Measurements from ENCODE around the gene DYSF. TPM values are rescaled to one million over a fixed set of nuclear protein-coding genes. Genes with fewer than 3 reads are reported as not detected.

DYSF gene
- total and polyA plus RNA-seq, 2 donors (not counting 1 experiment from before 2014, with no cell fraction given): 0.17 to 0.43 TPM

- POLR2A ChIA-PET: no interaction called here
- no peak for ATAC-seq (ENCODE audit: low read depth)
These were observed 34.2 kb upstream of the DYSF start for GRCh38 chr2:71419145-71419544.

More at GRCh38 chr2:71419145-71419544, 34.2 kb upstream of the DYSF start:
- Histone ChIP-seq H3K27ac (ENCODE audit: low read length in 2 of 2) (no peak overlapping the region), H3K4me2 (replicated peaks; ENCODE audit: low read depth, low read length, poor library complexity, severe bottlenecking) (no peak overlapping the region), H3K4me1 (ENCODE audit: control insufficient read depth in 2 of 2, insufficient read depth in 2 of 2, low read length in 2 of 2) (peaks cover 5% of the 10 kb centered on the region in 2 donors), H3K9ac (ENCODE audit: low read length) (no peak overlapping the region), H3K79me2 (ENCODE audit: control insufficient read depth, insufficient read depth, low read length) (no peaks in the 10 kb centered on the region), H2AFZ (ENCODE audit: insufficient read depth, low read depth, low read length, poor library complexity, severe bottlenecking) (no peak overlapping the region), H3K27me3 (replicated peaks in 1 of 4; ENCODE audit: control extremely low read depth in 1 of 4, control insufficient read depth in 3 of 4, insufficient read depth in 4 of 4, low read length in 3 of 4) (no peaks in the 10 kb centered on the region), H3K4me3 (ENCODE audit: control extremely low read depth in 1 of 5, extremely low read depth in 1 of 5, insufficient read depth in 1 of 5, low read depth in 2 of 5, low read length in 4 of 5) (no peak overlapping the region), H3K9me3 (ENCODE audit: control extremely low read depth in 1 of 3, control insufficient read depth in 2 of 3, insufficient read depth in 1 of 3, low read length in 2 of 3) (no peaks in the 10 kb centered on the region), H3K36me3 (replicated peaks in 1 of 2; ENCODE audit: control extremely low read depth in 1 of 2, control insufficient read depth in 1 of 2, extremely low read depth in 1 of 2, insufficient read depth in 2 of 2, low read length in 1 of 2) (peaks cover 9 to 18% of the 10 kb centered on the region in 2 experiments), H4K20me1 (ENCODE audit: control insufficient read depth, insufficient read depth, low read length, poor library complexity, severe bottlenecking) (no peaks in the 10 kb centered on the region)
- no peak for TF ChIP-seq CTCF (IDR thresholded peaks at IDR 0.05)
- TF ChIP-seq EZH2 (IDR thresholded peaks at IDR 0.05; ENCODE audit: borderline replicate concordance, insufficient read depth, low read depth, low read length, poor library complexity, severe bottlenecking): no peak
- peak overlapping the region; percentile 5 for H3K27ac Mint-ChIP-seq
- no peak for DNase-seq
- H3K27me3 Mint-ChIP-seq: no peaks in the 10 kb centered on the region
- no peaks in the 10 kb centered on the region for H3K9me3 Mint-ChIP-seq (ENCODE audit: insufficient read depth)
- intact Hi-C loops (cut with micrococcal nuclease): loop anchor here (5.0 kb wide), 1 partner anchor 87 kb away; the partner anchor contains the start of gene ZNF638
- peaks cover 7% of the 10 kb centered on the region for H3K4me1 Mint-ChIP-seq
- no CpG with 5 or more reads among the region's 4 CpGs for WGBS (ENCODE audit: insufficient coverage)
- CTCF ChIA-PET: interaction anchor here (0.6 to 1.6 kb wide), 4 partner anchors 119 to 1276 kb away, joined by 3 to 6 read pairs (median 4); partner anchors contain the start of gene NAGK
- H3K4me3 Mint-ChIP-seq: no peak overlapping the region

Data from B cell (primary cell).